H1 (cell line): ENCODE measurements around the gene PPP2R2D. TPM values are rescaled to one million over a fixed set of nuclear protein-coding genes. Genes with fewer than 3 reads are reported as not detected.

Source experiments
- CTCF ChIA-PET: fragments of 300-600 bp; sonication (Branson Sonifier 250); formaldehyde crosslinking; loops from one replicate; lab custom pipeline; 2021; ENCODE audit not compliant: partially characterized antibody; lab: Charles Lee
- POLR2A ChIA-PET: fragments of 300-600 bp; sonication (Branson Sonifier 250); formaldehyde crosslinking; loops from one replicate; lab custom pipeline; 2021; ENCODE audit warnings: inconsistent platforms; ENCODE audit not compliant: partially characterized antibody; lab: Charles Lee
- DNase-seq, 2 experiments: peaks; one replicate each; pipeline versions ENCODE4 v3.0.0 to v3.0.0-alpha.2; 2010 to 2022; ENCODE audit warnings: low spot score in 2 of 2, low read depth in 1 of 2, mixed read lengths in 1 of 2
- FAIRE-seq: peaks from 2 replicates; lab custom pipeline; 2011; peaks lifted over from hg19 to GRCh38; lab: Jason Lieb, UNC
- H2AFZ ChIP-seq: 2 replicates; pipeline ENCODE4 v1.8.1; 2012; ENCODE audit warnings: low read length, inconsistent platforms
- H2AK5ac ChIP-seq: 2 replicates; pipeline ENCODE4 v1.6.1; 2013; ENCODE audit warnings: low read depth, low read length
- H2BK120ac ChIP-seq: replicated peaks from 2 replicates; pipeline ENCODE3; 2013; ENCODE audit warnings: low read depth, low read length, inconsistent platforms
- H2BK12ac ChIP-seq: 2 replicates; pipeline ENCODE4 v1.6.1; 2013; ENCODE audit warnings: low read depth, low read length
- H2BK15ac ChIP-seq: 2 replicates; pipeline ENCODE4 v1.6.1; 2013; ENCODE audit warnings: low read length
- H2BK20ac ChIP-seq: 2 replicates; pipeline ENCODE4 v1.6.1; 2013; ENCODE audit warnings: low read length
- H2BK5ac ChIP-seq: 2 replicates; pipeline ENCODE4 v1.6.1; 2013; ENCODE audit warnings: low read depth, low read length
- H3K14ac ChIP-seq: 2 replicates; pipeline ENCODE4 v1.6.1; 2013; ENCODE audit warnings: inconsistent platforms; ENCODE audit not compliant: insufficient read length
- H3K18ac ChIP-seq: 2 replicates; pipeline ENCODE4 v1.6.1; 2013; ENCODE audit warnings: low read length; ENCODE audit errors: extremely low read depth
- H3K23ac ChIP-seq: 2 replicates; pipeline ENCODE4 v1.6.1; 2013; ENCODE audit warnings: inconsistent platforms; ENCODE audit not compliant: insufficient read length
- H3K23me2 ChIP-seq: 2 replicates; pipeline ENCODE4 v1.6.1; 2013; ENCODE audit warnings: low read depth, low read length
- H3K27ac ChIP-seq: 2 replicates; pipeline ENCODE4 v1.6.1; 2011; ENCODE audit warnings: low read depth, low read length, inconsistent platforms
- H3K27me3 ChIP-seq, 4 experiments: replicated peaks in 1 of 4; 1 replicate in 1 of 4; 2 replicates in 3 of 4; pipeline versions ENCODE4 v1.6.1 to v1.8.1; 2011 to 2013; ENCODE audit warnings: low read length in 3 of 4, mild to moderate bottlenecking in 3 of 4, inconsistent platforms in 2 of 4, mixed read lengths in 2 of 4, moderate library complexity in 1 of 4; ENCODE audit not compliant: control insufficient read depth in 3 of 4, insufficient read depth in 3 of 4; ENCODE audit errors: extremely low read depth in 1 of 4
- H3K36me3 ChIP-seq, 4 experiments: 2 replicates each; pipeline versions ENCODE4 v1.6.1 to v1.8.1; 2011 to 2013; ENCODE audit warnings: mild to moderate bottlenecking in 4 of 4, low read length in 3 of 4, moderate library complexity in 2 of 4, control low read depth in 1 of 4, inconsistent platforms in 1 of 4; ENCODE audit not compliant: insufficient read depth in 4 of 4, control insufficient read depth in 2 of 4
- H3K4ac ChIP-seq: replicated peaks from 2 replicates; pipeline ENCODE3; 2013; ENCODE audit warnings: low read length, low read depth, mixed read lengths, inconsistent platforms; ENCODE audit not compliant: insufficient read length
- H3K4me1 ChIP-seq, 4 experiments: replicated peaks in 1 of 4; 1 replicate in 1 of 4; 2 replicates in 3 of 4; pipeline versions ENCODE4 v1.6.1 to v1.8.1; 2011 to 2013; ENCODE audit warnings: low read length in 3 of 4, inconsistent platforms in 2 of 4, mixed read lengths in 1 of 4; ENCODE audit not compliant: insufficient read depth in 4 of 4, control insufficient read depth in 3 of 4
- H3K4me2 ChIP-seq, 2 experiments: 2 replicates each; pipeline versions ENCODE4 v1.6.1 to v1.8.1; 2011 to 2013; ENCODE audit warnings: low read depth in 2 of 2, low read length in 2 of 2, control low read depth in 1 of 2, inconsistent platforms in 1 of 2, mild to moderate bottlenecking in 1 of 2; ENCODE audit not compliant: insufficient read depth in 1 of 2
- H3K4me3 ChIP-seq, 4 experiments: fragments of 200-600, 300-600 bp in 1 of 4; sonication (generic), shearing (Covaris generic), sonication (Bioruptor Twin) in 1 of 4; 2 replicates each; pipeline versions ENCODE4 v1.5.1 to v1.8.1; 2011 to 2016; ENCODE audit warnings: low read length in 4 of 4, low read depth in 3 of 4, control low read depth in 2 of 4, inconsistent platforms in 2 of 4, mild to moderate bottlenecking in 2 of 4, mixed read lengths in 1 of 4, moderate library complexity in 1 of 4; ENCODE audit not compliant: insufficient read depth in 2 of 4; ENCODE audit errors: extremely low read depth in 1 of 4
- H3K56ac ChIP-seq: replicated peaks from 2 replicates; pipeline ENCODE3; 2013; ENCODE audit warnings: low read depth, mild to moderate bottlenecking, mixed read lengths, low read length, inconsistent platforms; ENCODE audit not compliant: insufficient read length
- H3K79me1 ChIP-seq: 2 replicates; pipeline ENCODE4 v1.6.1; 2013; ENCODE audit warnings: low read depth, low read length, control low read depth
- H3K79me2 ChIP-seq, 2 experiments: 2 replicates each; pipeline versions ENCODE4 v1.6.1 to v1.8.1; 2012 to 2013; ENCODE audit warnings: low read length in 2 of 2, mild to moderate bottlenecking in 2 of 2, inconsistent platforms in 1 of 2; ENCODE audit not compliant: insufficient read depth in 2 of 2, control insufficient read depth in 1 of 2
- H3K9ac ChIP-seq, 4 experiments: replicated peaks in 1 of 4; 1 replicate in 1 of 4; 2 replicates in 3 of 4; pipeline versions ENCODE4 v1.6.1 to v1.8.1; 2011 to 2013; ENCODE audit warnings: low read depth in 3 of 4, low read length in 3 of 4, control low read depth in 2 of 4, mild to moderate bottlenecking in 2 of 4, moderate library complexity in 2 of 4, inconsistent platforms in 1 of 4; ENCODE audit errors: extremely low read depth in 1 of 4
- H3K9me3 ChIP-seq, 2 experiments: 2 replicates each; pipeline versions ENCODE4 v1.6.1 to v1.8.1; 2012 to 2013; ENCODE audit warnings: mild to moderate bottlenecking in 2 of 2, moderate library complexity in 2 of 2, control low read depth in 1 of 2, inconsistent platforms in 1 of 2, low read depth in 1 of 2, low read length in 1 of 2, mixed read lengths in 1 of 2; ENCODE audit not compliant: insufficient read depth in 2 of 2
- H4K20me1 ChIP-seq, 2 experiments: replicated peaks in 1 of 2; 2 replicates each; pipeline versions ENCODE3 to v1.8.1; 2011 to 2013; ENCODE audit warnings: inconsistent platforms in 2 of 2, low read length in 2 of 2, mild to moderate bottlenecking in 1 of 2; ENCODE audit not compliant: insufficient read depth in 2 of 2, control insufficient read depth in 1 of 2
- H4K5ac ChIP-seq: 2 replicates; pipeline ENCODE4 v1.6.1; 2013; ENCODE audit warnings: low read length, low read depth, mixed read lengths, inconsistent platforms; ENCODE audit not compliant: insufficient read length
- H4K8ac ChIP-seq: 2 replicates; pipeline ENCODE4 v1.8.0; 2013; ENCODE audit warnings: mild to moderate bottlenecking, moderate library complexity, low read length, inconsistent platforms; ENCODE audit not compliant: insufficient read depth; ENCODE audit errors: extremely low read depth
- H4K91ac ChIP-seq: replicated peaks from 2 replicates; pipeline ENCODE3; 2013; ENCODE audit warnings: low read length, mixed read lengths, inconsistent platforms; ENCODE audit not compliant: insufficient read length
- BACH1 ChIP-seq: IDR thresholded peaks from 2 replicates; pipeline ENCODE4 v1.6.1; 2012; ENCODE audit warnings: low read length, improper control_type of control experiment
- BCL11A ChIP-seq, 2 experiments: IDR thresholded peaks; one replicate each; pipeline ENCODE4 v1.6.1; 2011; ENCODE audit warnings: low read depth in 2 of 2, low read length in 2 of 2, mild to moderate bottlenecking in 2 of 2
- GABPA ChIP-seq: IDR thresholded peaks from 2 replicates; pipeline ENCODE4 v1.6.1; 2011; ENCODE audit warnings: mild to moderate bottlenecking, low read length, moderate library complexity, borderline replicate concordance; ENCODE audit not compliant: insufficient read depth
- JUND ChIP-seq: IDR thresholded peaks from 2 replicates; pipeline ENCODE4 v1.6.1; 2011; ENCODE audit warnings: mild to moderate bottlenecking, improper control_type of control experiment, low read length
- KDM5A ChIP-seq: fragments of 200-600 bp; IDR thresholded peaks from 2 replicates; pipeline ENCODE4 v1.7.1; 2012; ENCODE audit warnings: mild to moderate bottlenecking, low read length, inconsistent platforms, mixed read lengths
- NANOG ChIP-seq: IDR thresholded peaks from 2 replicates; pipeline ENCODE4 v1.6.1; 2011; ENCODE audit warnings: low read length, low read depth, mild to moderate bottlenecking, inconsistent platforms; ENCODE audit not compliant: insufficient read depth, poor library complexity, severe bottlenecking
- RFX5 ChIP-seq: IDR thresholded peaks from 2 replicates; pipeline ENCODE4 v1.6.1; 2011; ENCODE audit warnings: low read depth, low read length, improper control_type of control experiment, borderline replicate concordance
- SIX5 ChIP-seq: IDR thresholded peaks from 2 replicates; pipeline ENCODE4 v1.6.1; 2011; ENCODE audit warnings: mild to moderate bottlenecking, low read depth, low read length
- WGBS, 2 experiments: shearing (Covaris generic) in 1 of 2; methylation state at CpG; one replicate each; pipeline versions ENCODE4 v1.1.6 to v1.1.7; 2013 to 2015; ENCODE audit warnings: low lambda C conversion rate in 2 of 2, mixed read lengths in 2 of 2, inconsistent platforms in 1 of 2, low coverage in 1 of 2, missing lambda C conversion rate in 1 of 2; ENCODE audit not compliant: insufficient replicate concordance in 2 of 2, insufficient coverage in 1 of 2, insufficient read length in 1 of 2; ENCODE audit errors: extremely low coverage in 1 of 2, missing lambda C conversion rate in 1 of 2; 5-methylcytosine and 5-hydroxymethylcytosine counted together
- polyA plus RNA-seq, 7 experiments: library from polyadenylated mRNA; depleted of rRNA in 3 of 7; stranded (reverse) in 5 of 7; unstranded in 2 of 7; fragments of >200 nt in 5 of 7; fragments of 200-250 nt in 2 of 7; gene quantifications; 1 replicate in 5 of 7; 2 replicates in 1 of 7; 4 replicates in 1 of 7; pipeline versions ENCODE4 v1.2.1 to v1.2.3, GENCODE V29; 2011 to 2013; ENCODE audit warnings: missing spikeins in 2 of 7, mixed read lengths in 2 of 7
- total RNA-seq: library from RNA; stranded (reverse); fragmentation: NEBNext Ultra II Directional; extraction: Animal tissue kit (Norgen Biotek cat#: 25700); gene quantifications from 2 replicates; pipeline ENCODE4 v1.2.1, GENCODE V29; 2021

PPP2R2D gene
- total and polyA plus RNA-seq, 2 of the 8 experiments (the other 6 are each of a cell fraction or from before 2014, with no cell fraction given): 25.4 to 32.8 TPM

DNA sequence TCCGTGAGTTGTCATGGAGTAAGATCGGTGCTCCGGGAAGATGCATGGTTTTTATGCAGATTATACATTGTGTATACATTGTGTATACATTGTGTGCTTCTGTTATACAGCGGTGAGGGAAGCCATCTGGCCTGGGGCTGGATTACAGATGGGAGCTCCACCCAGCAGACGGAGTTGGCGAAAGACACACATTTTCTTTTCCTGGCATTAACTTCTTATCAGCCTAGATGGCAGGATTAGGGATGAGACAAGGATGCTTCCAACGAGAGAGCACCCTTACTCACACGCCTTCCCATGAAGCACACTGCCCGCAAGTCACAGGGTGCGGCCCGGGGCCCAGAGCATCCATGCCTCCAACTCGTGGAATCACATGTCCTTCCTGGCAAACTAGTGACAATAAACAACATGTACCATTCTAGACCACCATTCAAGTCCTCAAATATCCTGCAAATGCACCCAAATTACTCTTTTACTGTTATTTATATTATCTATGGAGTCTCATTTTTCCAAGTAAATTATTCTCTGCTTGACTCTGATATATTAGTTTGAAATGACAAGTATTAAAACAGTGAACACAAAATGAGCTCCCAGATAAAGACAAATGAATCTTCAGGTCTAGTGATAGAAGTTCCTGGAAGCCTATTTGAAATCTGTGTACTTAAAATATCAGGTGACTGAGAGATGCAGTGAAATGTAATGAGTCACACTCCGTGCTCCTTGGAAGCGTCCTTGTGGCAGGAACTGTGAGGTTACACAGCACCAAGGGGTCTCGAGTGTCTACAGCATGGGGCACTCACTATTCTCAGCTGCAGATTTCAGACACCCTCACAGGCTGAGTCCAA is 29.8 kb upstream of the PPP2R2D start:
- no peak overlapping the region for H4K8ac ChIP-seq
- H2AK5ac ChIP-seq: no peak overlapping the region
- CTCF ChIA-PET: interaction anchor here (0.7 to 3.3 kb wide), 5 partner anchors 11 to 417 kb away, joined by 3 to 18 read pairs (median 13); no protein-coding TSS in a partner anchor
- no peak overlapping the region for H3K4ac ChIP-seq
- FAIRE-seq (no peak), DNase-seq (no peak)
- H3K79me2 ChIP-seq: no peaks in the 10 kb centered on the region
- no peak overlapping the region for H2BK5ac ChIP-seq
- H4K20me1 ChIP-seq: no peaks in the 10 kb centered on the region
- no peak for TF ChIP-seq NANOG
- TF ChIP-seq RFX5: no peak
- TF ChIP-seq JUND: no peak
- TF ChIP-seq BCL11A (IDR thresholded peaks at IDR 0.05; ENCODE audit: low read depth in 2 of 2, low read length in 2 of 2): no peak
- TF ChIP-seq KDM5A: no peak
- TF ChIP-seq GABPA: no peak
- TF ChIP-seq SIX5: no peak
- TF ChIP-seq BACH1: no peak
- H3K4me3 ChIP-seq: no peak overlapping the region
- no peaks in the 10 kb centered on the region; a peak in 1 of 4 replicates for H3K9me3 ChIP-seq
- H2BK15ac ChIP-seq: no peak overlapping the region
- H3K23ac ChIP-seq: no peak overlapping the region
- H3K79me1 ChIP-seq: no peaks in the 10 kb centered on the region
- H3K23me2 ChIP-seq: no peaks in the 10 kb centered on the region
- 91% methylated on average over 15 of the region's 15 CpGs; no CpG with 5 or more reads in 1 of the 2 experiments for WGBS, 2 experiments
- no peak overlapping the region for H3K14ac ChIP-seq
- H3K36me3 ChIP-seq: no peaks in the 10 kb centered on the region
- no peak overlapping the region for H3K4me2 ChIP-seq
- no peak overlapping the region for H4K5ac ChIP-seq
- H3K56ac ChIP-seq: no peak overlapping the region
- POLR2A ChIA-PET: no interaction called here
- peaks cover 0 to 3% (median 0%) of the 10 kb centered on the region in 4 experiments; a peak in 2 of 7 replicates for H3K4me1 ChIP-seq
- no peaks in the 10 kb centered on the region; a peak in 1 of 7 replicates for H3K27me3 ChIP-seq
- no peak overlapping the region for H4K91ac ChIP-seq
- no peak overlapping the region for H2BK12ac ChIP-seq
- no peak overlapping the region for H3K9ac ChIP-seq
- H2BK20ac ChIP-seq: no peak overlapping the region
- H3K27ac ChIP-seq: no peak overlapping the region
- no peak overlapping the region for H2BK120ac ChIP-seq
- no peak overlapping the region for H2AFZ ChIP-seq
- no peak overlapping the region for H3K18ac ChIP-seq
